HG02678 (cell line): ENCODE results near the gene TMEM30B.

ENCODE experiments used
- ATAC-seq: cut with Tn5 transposase; IDR thresholded peaks from one replicate; pipeline ENCODE4 v1.9.1; 2021; ENCODE audit warnings: mild to moderate bottlenecking, moderate library complexity; ENCODE audit not compliant: unreplicated experiment

The TMEM30B gene

DNA sequence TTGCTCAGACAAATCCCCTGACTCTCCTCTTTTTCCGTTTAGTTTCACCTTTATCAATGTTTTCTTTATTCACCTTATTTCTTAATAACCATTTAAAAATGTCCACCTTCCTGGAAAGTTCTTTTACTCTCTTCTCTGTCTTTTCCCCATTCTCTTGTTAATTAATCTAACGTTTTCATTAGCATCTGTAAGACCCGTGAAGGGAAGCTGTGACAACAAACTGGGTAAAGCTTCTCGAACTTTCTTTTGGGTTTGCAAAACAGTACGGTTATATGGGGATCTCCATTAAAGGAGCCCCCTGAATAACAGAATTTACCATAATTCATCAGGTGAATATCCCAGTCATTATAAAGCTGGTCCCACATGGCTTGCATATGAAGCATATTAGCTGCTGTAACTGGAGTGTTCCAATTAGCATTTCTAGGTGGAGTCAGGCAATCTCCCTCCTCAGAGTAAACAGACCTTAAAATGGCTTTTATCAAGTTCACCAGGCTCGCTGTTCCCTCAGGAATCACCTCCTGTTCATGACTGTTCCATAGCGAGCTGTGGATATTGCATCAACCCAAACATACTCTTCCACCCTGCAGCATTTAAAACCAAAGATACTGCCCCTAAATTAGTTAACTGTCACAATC, 42.4 kb downstream of the TMEM30B start:
- no peak for ATAC-seq

DNA sequence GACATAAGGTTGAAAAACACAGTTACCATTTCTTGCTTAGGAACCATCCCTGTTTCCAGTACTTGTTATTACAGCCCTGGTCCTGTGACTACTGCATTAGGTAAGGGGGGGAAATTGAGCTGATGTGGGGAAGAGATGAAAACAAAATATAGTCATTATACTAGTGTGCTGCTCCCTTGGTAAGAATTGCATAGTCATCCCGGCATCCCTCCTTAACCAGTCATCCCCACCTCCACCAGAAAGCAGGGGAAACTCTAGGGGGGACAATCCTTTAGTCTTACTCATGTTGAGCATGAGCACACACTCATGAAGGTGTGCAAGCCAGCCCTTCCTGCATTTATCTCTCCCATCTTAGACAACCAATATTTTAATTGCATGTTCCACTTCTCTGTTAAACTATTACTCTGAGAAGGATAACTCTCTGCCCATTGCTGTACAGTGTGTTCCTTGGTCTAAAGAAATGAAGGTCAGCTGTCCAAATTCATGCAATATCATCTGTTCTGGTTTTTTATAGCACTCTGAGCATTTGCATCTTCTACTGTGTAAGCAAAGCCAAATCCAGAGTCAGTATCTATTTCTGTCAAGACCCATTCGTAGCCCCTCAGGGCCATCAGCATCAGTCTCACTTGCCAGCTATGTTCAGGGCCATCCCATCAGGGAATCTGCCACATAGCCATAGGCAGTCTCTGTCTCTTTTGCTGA, 46.8 kb downstream of the TMEM30B start:
- ATAC-seq = no peak

DNA sequence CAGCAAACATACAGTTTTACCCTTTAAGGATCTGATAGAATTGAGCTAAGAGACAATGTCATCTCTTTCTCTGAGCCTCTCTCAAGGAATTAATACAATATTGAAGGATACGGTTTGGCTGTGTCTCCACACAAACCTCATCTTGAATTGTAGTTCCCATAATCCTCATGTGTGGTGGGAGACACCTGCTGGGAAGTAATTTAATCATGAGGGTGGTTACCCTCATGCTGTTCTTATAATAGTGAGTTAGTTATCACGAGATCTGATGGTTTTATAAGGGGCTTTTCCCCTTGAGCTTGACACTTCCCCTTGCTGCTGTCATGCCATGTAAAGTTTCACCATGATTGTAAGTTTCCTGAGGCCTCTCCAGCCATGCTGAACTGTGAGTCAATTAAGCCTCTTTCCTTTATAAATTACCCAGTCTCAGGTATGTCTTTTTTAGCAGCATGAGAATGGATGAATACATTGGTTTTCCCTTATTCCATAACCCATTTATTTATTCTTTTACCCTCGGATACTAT, 47.6 kb downstream of the TMEM30B start:
- ATAC-seq = no peak

DNA sequence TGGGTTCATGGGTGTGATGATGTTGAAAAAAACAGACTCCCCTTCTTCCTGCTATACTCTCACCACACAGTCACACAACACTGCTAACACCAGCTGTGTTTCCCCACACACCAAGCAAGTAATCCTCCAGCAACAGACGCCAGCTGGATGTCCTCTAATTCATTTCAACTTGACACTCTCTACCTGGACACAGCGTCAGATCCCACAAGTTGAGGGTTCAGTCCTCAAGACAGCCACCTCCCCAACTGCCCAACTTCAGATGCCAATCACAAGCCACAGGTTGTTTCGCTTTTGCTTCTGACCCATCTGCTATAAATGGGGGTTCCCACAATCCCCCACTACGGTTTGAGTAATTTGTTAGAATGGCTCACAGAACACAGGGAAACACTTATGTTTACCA, 49.3 kb downstream of the TMEM30B start:
- no peak for ATAC-seq

DNA sequence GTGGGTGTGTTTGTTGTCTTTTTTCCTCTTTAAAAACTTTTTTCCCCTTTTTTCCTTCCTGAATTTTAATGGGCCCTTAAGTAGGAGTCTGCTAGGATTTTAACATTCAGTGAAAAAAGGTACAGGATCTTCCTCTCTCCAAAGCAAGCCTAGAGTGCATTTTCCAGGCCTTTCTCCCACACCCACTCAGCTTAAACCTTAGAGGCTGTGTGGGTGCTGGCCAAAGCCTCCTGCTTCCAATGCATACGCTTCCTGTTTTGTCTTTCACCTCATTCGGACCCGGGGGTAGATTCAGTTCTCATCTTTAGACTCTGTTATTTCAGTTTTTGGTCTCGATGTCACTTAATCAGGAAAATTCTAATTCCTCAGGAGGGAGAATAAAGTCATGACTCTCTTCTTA, 51.2 kb downstream of the TMEM30B start:
- ATAC-seq = no peak

DNA sequence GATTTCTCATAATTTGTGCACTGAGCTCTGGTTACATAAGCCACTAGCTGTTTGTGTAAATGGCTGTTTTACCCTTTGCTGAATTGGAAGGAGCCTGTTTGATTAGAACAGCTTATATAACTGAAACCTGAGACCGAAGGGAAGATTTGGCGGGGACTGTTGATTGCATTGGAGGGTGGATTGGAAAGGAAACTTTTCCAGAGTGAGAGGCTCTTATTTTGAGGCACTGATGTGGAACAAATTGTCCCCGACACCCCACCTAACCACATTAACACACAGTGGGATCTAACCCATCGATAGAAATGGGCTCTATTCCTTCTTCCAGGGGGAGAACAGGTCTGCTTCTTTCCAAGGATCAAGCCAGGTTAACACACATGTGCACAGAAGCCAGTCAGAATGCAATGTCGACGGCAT, 51.7 kb downstream of the TMEM30B start:
- ATAC-seq = no peak

DNA sequence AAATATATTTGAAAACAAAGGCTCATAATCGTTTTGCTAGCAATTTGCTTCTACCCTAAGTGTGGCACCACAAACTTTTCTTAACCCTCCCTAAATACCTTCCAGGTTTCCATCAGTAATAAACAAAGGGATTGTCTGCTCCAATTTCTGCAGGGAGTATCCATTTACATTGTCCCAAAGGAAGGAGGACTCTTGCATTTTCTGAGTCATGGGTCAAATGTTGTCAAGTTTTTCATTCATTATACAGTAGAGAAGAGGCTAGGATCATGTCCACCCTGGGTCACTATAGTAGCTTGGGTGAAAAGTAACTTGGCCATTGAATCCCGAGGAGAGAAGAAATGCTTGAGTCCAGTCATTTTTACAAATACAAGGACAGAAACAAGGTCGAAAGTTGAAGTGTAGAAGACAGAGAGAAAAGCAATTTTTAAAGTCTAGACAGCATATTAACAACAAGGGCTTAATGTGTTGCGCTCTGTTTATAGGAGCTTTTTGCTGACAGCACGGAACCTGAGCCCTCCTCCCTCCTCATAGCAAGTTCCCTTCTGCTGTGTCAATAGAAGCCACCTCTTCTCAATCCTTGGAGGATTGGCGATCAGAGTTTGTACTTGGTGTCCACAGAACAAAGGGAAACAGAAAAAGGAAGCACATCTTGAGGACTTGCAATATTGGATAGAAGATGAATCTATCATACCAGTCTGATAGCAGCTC, 53.1 kb downstream of the TMEM30B start:
- no peak for ATAC-seq
